ENCODE measurements around the gene PRKAG2.

- TF ChIP-seq NFIC (IDR thresholded peaks at IDR 0.05) (no peak), YY1 (IDR thresholded peaks at IDR 0.05; ENCODE audit: low read depth) (no peak), FOXM1 (IDR thresholded peaks at IDR 0.05; ENCODE audit: borderline replicate concordance, low read depth) (no peak), EP300 (IDR thresholded peaks at IDR 0.05; ENCODE audit: borderline replicate concordance) (no peak), EGR1 (IDR thresholded peaks at IDR 0.05) (no peak), CREB1 (IDR thresholded peaks at IDR 0.05; ENCODE audit: low read depth) (no peak), TCF12 (IDR thresholded peaks at IDR 0.05; ENCODE audit: low read depth) (no peak), CEBPB (IDR thresholded peaks at IDR 0.05) (no peak), REST (IDR thresholded peaks at IDR 0.05; ENCODE audit: low read depth) (no peak), RAD21 (IDR thresholded peaks at IDR 0.05; ENCODE audit: low read depth) (no peak), TAF1 (IDR thresholded peaks at IDR 0.05; ENCODE audit: low read depth) (no peak)
- TF ChIP-seq, protein P1, sequence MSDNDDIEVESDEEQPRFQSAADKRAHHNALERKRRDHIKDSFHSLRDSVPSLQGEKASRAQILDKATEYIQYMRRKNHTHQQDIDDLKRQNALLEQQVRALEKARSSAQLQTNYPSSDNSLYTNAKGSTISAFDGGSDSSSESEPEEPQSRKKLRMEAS (IDR thresholded peaks at IDR 0.05), result no peak
Observed at GRCh38 chr7:151614019-151614418, 262.9 kb downstream of the PRKAG2 start.
